Stimulated activated CD8-positive, alpha-beta memory T cell treated with anti-CD3 and anti-CD28 coated beads, Interleukin-4, amount 100 ng/mL, for 4 hours (primary cell): ENCODE data around the gene SCTR.

Source experiments
- DNase-seq, 2 donors: peaks; one replicate each; pipeline ENCODE4 v3.0.0-alpha.2; 2020; ENCODE audit warnings: low read depth in 2 of 2, low spot score in 1 of 2

SCTR gene

GRCh38 chr2:119475857-119476244, 48.4 kb downstream of the SCTR start:
- DNase-seq = no peak

- no peak for DNase-seq
These were observed 48.9 kb downstream of the SCTR start for GRCh38 chr2:119475225-119475856.

- no peak for DNase-seq
These were observed 49.7 kb downstream of the SCTR start for GRCh38 chr2:119474371-119475224.

- no peak for DNase-seq
These were observed 50.5 kb downstream of the SCTR start for GRCh38 chr2:119473621-119474370.

- no peak for DNase-seq
These were observed 51.5 kb downstream of the SCTR start for GRCh38 chr2:119472749-119473148.

- DNase-seq = no peak
These were observed 54.5 kb downstream of the SCTR start for GRCh38 chr2:119469661-119470297.

GRCh38 chr2:119469131-119469530, 55.2 kb downstream of the SCTR start:
- no peak for DNase-seq

GRCh38 chr2:119468154-119468955, 55.9 kb downstream of the SCTR start:
- no peak for DNase-seq

- DNase-seq = no peak
These were observed 57.9 kb downstream of the SCTR start for GRCh38 chr2:119466373-119466772.

GRCh38 chr2:119465687-119466086, 58.6 kb downstream of the SCTR start:
- DNase-seq = no peak

- DNase-seq = no peak
These were observed 59.3 kb downstream of the SCTR start for GRCh38 chr2:119464981-119465380.

- DNase-seq = no peak
These were observed 60.3 kb downstream of the SCTR start for GRCh38 chr2:119463990-119464389.

GRCh38 chr2:119463136-119463535, 61.1 kb downstream of the SCTR start:
- no peak for DNase-seq

- no peak for DNase-seq
These were observed 61.7 kb downstream of the SCTR start for GRCh38 chr2:119462574-119462973.

GRCh38 chr2:119461811-119462210, 62.5 kb downstream of the SCTR start:
- no peak for DNase-seq

- DNase-seq = no peak
These were observed 64.2 kb downstream of the SCTR start for GRCh38 chr2:119460076-119460475.

- DNase-seq = no peak
These were observed 69.1 kb downstream of the SCTR start for GRCh38 chr2:119455066-119455718.

- DNase-seq = no peak
These were observed 70.2 kb downstream of the SCTR start for GRCh38 chr2:119453972-119454593.

- no peak for DNase-seq
These were observed 72.8 kb downstream of the SCTR start for GRCh38 chr2:119451336-119452050.
